HG02763 (cell line): ENCODE measurements around the gene PRB3.

Experiments used
- ATAC-seq: cut with Tn5 transposase; IDR thresholded peaks from one replicate; pipeline ENCODE4 v1.9.1; 2021; ENCODE audit warnings: mild to moderate bottlenecking, moderate library complexity; ENCODE audit not compliant: unreplicated experiment

PRB3 gene

GRCh38 chr12:11269607-11270006 lies at the start of gene PRB3:
Gene PRB3, minus strand, starts transcription at chr12:11269707. Its CDS starts 38 bp downstream, at chr12:11269669.
- no peak for ATAC-seq

- no peak for ATAC-seq
Observed at GRCh38 chr12:11310336-11310735, 40.8 kb upstream of the PRB3 start, which contains the start of gene PRB4. Gene PRB4, minus strand, starts transcription at chr12:11310436. Its CDS starts 38 bp downstream, at chr12:11310398.

GRCh38 chr12:11307143-11307542 lies 37.6 kb upstream of the PRB3 start:
- ATAC-seq = no peak

GRCh38 chr12:11273449-11273848 lies 3.9 kb upstream of the PRB3 start:
- no peak for ATAC-seq

GRCh38 chr12:11264501-11264900 lies 5.0 kb downstream of the PRB3 start:
- ATAC-seq = no peak

GRCh38 chr12:11246489-11246888 lies 23.0 kb downstream of the PRB3 start:
- ATAC-seq = no peak

GRCh38 chr12:11242656-11243055 lies 26.9 kb downstream of the PRB3 start:
- no peak for ATAC-seq

- ATAC-seq = no peak
Observed at GRCh38 chr12:11240348-11240930, 29.1 kb downstream of the PRB3 start.

- no peak for ATAC-seq
Observed at GRCh38 chr12:11238275-11238674, 31.2 kb downstream of the PRB3 start.

GRCh38 chr12:11233532-11233931 lies 36.0 kb downstream of the PRB3 start:
- no peak for ATAC-seq

- no peak for ATAC-seq
Observed at GRCh38 chr12:11228296-11228879, 41.1 kb downstream of the PRB3 start.

GRCh38 chr12:11227373-11227772 lies 42.1 kb downstream of the PRB3 start:
- ATAC-seq = no peak
